Choroid plexus epithelial cell (primary cell): Measurements from ENCODE around the gene EML4.

Experiments
- DNase-seq: peaks from one replicate; pipeline ENCODE4 v3.0.0-alpha.2; 2010; ENCODE audit warnings: low read depth
- H3K4me3 ChIP-seq: 2 replicates; pipeline ENCODE4 v1.5.1; 2011; ENCODE audit warnings: low read depth, mild to moderate bottlenecking, control low read depth, low read length, moderate library complexity
- TF ChIP-seq, protein P1 (sequence below): conservative IDR thresholded peaks from 2 replicates; pipeline ENCODE4 v1.5.1; 2011; ENCODE audit warnings: low read depth, mild to moderate bottlenecking, control low read depth, inconsistent platforms, low read length, moderate library complexity

Gene EML4

DNA sequence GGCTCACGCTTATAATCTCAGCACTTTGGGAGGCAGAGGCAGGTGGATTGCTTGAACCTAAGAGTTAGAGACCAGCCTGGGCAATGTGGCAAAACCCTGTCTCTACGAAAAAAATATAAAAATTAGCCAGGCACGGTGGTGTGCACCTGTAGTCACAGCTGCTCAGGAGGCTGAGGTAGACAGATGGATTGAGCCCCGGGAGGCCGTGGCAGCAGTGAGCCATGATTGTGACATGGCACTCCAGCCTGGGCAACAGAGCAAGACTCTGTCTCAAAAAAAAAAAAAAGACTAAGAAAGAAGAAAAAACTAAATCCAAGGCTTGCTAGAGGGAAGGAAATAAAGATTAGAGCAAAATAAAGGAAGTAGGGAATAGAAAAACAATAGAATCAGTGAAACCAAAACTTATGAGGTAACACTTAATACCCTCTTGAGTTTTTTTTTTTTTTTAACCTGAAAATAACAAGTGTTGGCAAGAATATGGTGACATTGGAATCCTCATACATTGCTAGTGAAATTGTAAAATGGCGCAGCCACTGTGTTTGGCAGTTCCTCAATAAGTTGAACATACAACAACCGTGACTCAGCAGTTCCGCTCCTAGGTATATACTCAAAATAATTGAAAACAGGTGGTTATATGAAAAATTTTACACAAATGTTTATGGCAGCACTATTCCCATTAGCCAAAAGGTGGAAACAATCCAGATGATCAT is 85.2 kb downstream of the EML4 start:
- DNase-seq, result no peak
- TF ChIP-seq, protein P1, sequence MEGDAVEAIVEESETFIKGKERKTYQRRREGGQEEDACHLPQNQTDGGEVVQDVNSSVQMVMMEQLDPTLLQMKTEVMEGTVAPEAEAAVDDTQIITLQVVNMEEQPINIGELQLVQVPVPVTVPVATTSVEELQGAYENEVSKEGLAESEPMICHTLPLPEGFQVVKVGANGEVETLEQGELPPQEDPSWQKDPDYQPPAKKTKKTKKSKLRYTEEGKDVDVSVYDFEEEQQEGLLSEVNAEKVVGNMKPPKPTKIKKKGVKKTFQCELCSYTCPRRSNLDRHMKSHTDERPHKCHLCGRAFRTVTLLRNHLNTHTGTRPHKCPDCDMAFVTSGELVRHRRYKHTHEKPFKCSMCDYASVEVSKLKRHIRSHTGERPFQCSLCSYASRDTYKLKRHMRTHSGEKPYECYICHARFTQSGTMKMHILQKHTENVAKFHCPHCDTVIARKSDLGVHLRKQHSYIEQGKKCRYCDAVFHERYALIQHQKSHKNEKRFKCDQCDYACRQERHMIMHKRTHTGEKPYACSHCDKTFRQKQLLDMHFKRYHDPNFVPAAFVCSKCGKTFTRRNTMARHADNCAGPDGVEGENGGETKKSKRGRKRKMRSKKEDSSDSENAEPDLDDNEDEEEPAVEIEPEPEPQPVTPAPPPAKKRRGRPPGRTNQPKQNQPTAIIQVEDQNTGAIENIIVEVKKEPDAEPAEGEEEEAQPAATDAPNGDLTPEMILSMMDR, result no peak
- no peak overlapping the region for H3K4me3 ChIP-seq

DNA sequence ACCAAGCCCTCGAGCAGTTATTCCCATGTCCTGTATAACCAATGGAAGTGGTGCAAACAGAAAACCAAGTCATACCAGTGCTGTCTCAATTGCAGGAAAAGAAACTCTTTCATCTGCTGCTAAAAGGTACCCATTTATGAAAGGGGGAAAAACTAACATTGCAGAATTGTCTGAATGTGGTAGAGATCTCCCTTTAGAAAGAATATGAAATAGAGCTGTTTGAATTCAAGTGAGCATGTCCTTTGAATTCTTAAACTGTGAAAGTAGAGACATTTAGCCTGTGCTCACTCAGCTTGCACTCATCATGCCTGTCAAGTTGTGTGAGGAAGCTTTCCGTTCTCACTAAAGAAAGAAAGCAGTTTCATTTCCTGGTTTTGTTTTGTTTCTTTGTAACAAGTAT is 87.4 kb downstream of the EML4 start:
- no peak for DNase-seq
- H3K4me3 ChIP-seq, result no peak overlapping the region
- TF ChIP-seq, protein P1, result no peak

DNA sequence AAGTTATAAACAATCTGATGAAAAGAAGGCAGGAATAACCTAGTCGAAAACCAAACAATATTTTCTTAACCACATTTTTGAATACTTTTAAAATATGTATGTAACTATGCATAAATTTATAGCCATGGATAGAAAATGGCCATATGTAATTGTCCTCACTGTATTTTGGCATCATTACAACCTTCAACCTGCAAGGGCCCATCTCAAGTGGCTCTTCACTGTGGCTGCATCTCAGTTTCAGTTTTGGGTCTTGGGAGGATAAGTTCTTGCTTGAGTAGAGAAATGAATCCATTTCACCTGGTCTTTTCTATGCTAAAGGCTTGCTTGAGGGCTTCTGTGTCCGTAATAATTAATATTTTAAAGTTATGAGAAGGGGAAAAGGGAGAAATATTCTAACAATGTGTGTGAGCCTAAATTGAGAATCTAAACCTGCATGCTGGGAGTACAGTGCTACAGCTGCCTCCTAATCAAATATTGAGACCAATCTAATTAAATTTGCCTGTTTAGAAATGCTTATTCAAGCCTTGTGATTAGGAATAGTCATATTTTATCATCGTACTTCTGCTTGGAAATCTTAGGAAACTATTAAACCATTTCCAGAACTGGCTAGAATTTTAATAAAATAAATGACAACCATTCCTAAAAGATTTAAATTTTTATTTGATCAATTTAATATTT is 92.5 kb downstream of the EML4 start:
- no peak for DNase-seq
- TF ChIP-seq, protein P1, result no peak
- no peak overlapping the region for H3K4me3 ChIP-seq

DNA sequence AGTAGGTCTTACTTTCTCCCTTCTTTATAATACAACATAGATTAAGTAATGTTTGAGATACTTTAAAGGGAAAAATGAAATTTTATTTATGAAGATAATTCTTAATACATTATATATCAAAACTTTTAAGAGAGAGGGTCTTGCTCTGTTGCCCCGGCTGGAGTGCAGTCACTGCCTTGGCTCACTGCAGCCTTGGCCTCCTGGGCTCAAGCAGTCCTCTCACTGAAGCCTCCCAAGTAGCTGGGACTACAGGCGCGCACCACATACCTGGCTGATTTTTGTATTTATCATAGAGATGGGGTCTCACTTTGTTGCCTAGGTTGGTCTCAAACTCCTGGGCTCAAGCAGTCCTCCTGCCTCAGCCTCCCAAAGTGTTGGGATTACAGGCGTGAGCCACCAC is 97.1 kb downstream of the EML4 start:
- no peak for DNase-seq
- no peak overlapping the region for H3K4me3 ChIP-seq
- TF ChIP-seq, protein P1, result no peak

DNA sequence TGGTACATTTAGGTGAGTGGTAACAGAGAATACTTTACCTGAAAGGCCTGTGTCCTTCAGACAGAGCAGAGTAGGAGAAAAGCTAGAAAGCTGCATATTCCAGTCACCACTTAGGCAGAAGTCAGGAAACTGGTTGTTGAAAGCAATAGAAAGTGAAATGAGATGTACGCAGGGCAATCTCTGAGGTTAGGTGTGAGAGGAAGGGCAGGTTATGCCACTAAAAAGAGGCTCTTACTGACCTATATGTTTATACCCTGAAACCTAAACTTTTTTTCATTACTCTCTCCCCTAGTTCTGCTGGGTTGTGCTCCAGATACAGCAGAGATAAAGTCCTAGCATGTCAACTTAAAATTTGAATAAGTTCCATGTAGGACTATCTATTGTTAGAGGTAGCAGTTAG is 98.4 kb downstream of the EML4 start:
- TF ChIP-seq, protein P1, result no peak
- no peak for DNase-seq
- H3K4me3 ChIP-seq, result no peak overlapping the region

DNA sequence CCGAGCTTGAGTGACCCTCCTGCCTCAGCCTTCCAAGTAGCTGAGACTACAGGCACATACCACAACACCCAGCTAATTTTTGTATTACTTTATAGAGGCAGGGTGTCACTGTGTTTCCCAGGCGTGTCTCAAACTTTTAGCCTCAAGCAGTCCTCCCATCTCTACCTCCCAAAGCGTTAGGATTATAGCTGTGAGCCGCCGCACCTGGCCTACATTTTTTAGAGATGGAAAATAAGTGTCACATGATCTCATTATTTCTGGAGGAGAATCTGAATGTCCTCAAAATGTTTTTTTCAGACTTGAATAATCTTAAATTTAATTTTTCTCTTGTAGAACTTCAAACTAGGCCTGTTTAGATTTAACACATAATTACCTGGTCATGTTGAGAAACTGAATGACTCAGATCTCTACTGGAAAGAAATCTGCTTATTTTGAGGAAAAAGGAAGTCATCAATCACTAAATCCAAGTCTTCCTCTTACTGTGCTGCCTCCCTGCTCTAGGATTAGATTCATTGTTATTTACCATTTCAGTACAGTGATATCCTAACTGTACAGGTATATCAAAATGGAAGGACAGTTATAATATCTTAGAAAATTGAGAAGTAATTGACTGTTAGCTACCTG is 99.5 kb downstream of the EML4 start:
- no peak for DNase-seq
- TF ChIP-seq, protein P1, result no peak
- H3K4me3 ChIP-seq, result no peak overlapping the region
